Measurements from ENCODE around the gene PAGR1.

- TF ChIP-seq CTCF (IDR thresholded peaks at IDR 0.05) (no peak), POLR2A (IDR thresholded peaks at IDR 0.05) (no peak)
Observed at GRCh38 chr16:29839822-29840221, 23.9 kb downstream of the PAGR1 start.

All from lower leg skin (tissue), 3 donors.